Left ventricle myocardium inferior (tissue), 1 donor: ENCODE measurements around the gene INKA2. TPM values are rescaled to one million over a fixed set of nuclear protein-coding genes. Genes with fewer than 3 reads are reported as not detected.

Experiments used
- DNase-seq: peaks from one replicate; pipeline ENCODE4 v3.0.0-alpha.2; 2020
- H3K27ac ChIP-seq: fragments of 200-600 bp; replicated peaks from 2 replicates; pipeline ENCODE4 v1.8.0; 2021
- H3K27me3 ChIP-seq: fragments of 200-600 bp; 2 replicates; pipeline ENCODE4 v1.8.0; 2021; ENCODE audit warnings: low read depth
- H3K36me3 ChIP-seq: fragments of 200-600 bp; 2 replicates; pipeline ENCODE4 v1.8.0; 2021
- H3K4me1 ChIP-seq: fragments of 200-600 bp; 2 replicates; pipeline ENCODE4 v1.8.0; 2021
- H3K4me3 ChIP-seq: fragments of 200-600 bp; 2 replicates; pipeline ENCODE4 v1.8.0; 2021; ENCODE audit warnings: mild to moderate bottlenecking, moderate library complexity
- H3K9me3 ChIP-seq: fragments of 200-600 bp; replicated peaks from 2 replicates; pipeline ENCODE4 v1.8.0; 2021
- CTCF ChIP-seq: fragments of 200-600 bp; IDR thresholded peaks from 2 replicates; pipeline ENCODE4 v1.8.0; 2021; ENCODE audit warnings: antibody characterized with exemption, mild to moderate bottlenecking, borderline replicate concordance
- intact Hi-C: fragments of 100-400 bp; cut with micrococcal nuclease; formaldehyde crosslinking; loops from one replicate; pipeline ENCODE4 v1.11.0; 2022
- total RNA-seq: library from RNA; stranded (reverse); fragmentation: NEBNext Ultra II Directional; extraction: Animal tissue kit (Norgen Biotek cat#: 25700); gene quantifications from one replicate; pipeline ENCODE4 v1.2.1, GENCODE V29; 2021
- donor health status: DM: no; HTN: yes; CAD: no; lungs with severe emphysema.

The INKA2 gene
- total RNA-seq, 1 donor from 2014 or later = 24.3 TPM

GRCh38 chr1:111750856-111751255 lies 11.7 kb upstream of the INKA2 start:
- Histone ChIP-seq H3K9me3 (no peaks in the 10 kb centered on the region), H3K4me3 (no peak overlapping the region), H3K27ac (no peak overlapping the region), H3K36me3 (no peaks in the 10 kb centered on the region), H3K4me1 (peaks cover 38% of the 10 kb centered on the region), H3K27me3 (no peaks in the 10 kb centered on the region)
- DNase-seq = no peak
- intact Hi-C loops = no loop called here
- TF ChIP-seq CTCF = no peak

GRCh38 chr1:111749628-111750027 lies 10.4 kb upstream of the INKA2 start:
- H3K36me3 ChIP-seq = no peaks in the 10 kb centered on the region
- DNase-seq = no peak
- no peak overlapping the region for H3K4me3 ChIP-seq
- no peak for TF ChIP-seq CTCF
- H3K9me3 ChIP-seq = no peaks in the 10 kb centered on the region
- no peak overlapping the region for H3K27ac ChIP-seq
- no peaks in the 10 kb centered on the region for H3K27me3 ChIP-seq
- intact Hi-C loops = no loop called here
- peaks cover 43% of the 10 kb centered on the region for H3K4me1 ChIP-seq

DNA sequence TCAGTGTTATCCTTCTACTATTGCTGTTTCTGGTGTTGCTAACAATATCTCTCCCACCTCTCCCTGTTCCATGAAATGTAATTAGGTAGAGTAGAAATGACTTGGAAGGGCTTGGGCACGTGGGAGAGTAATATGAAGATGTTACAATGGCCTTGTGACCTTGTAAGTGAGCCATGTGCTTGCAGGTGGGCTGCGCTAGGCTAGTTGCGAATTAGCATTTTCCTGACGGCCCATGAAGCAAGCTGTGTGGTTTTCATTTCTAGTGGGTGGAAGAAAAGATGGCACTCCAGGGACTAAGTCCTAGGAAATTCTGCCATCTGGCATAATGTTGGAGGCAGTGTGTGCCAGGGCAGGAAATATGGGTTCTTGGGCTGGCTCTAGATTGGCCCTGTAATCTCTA lies 8.8 kb upstream of the INKA2 start:
- peaks cover 57% of the 10 kb centered on the region for H3K4me1 ChIP-seq
- peak overlapping the region; percentile 4 for H3K27ac ChIP-seq

DNA sequence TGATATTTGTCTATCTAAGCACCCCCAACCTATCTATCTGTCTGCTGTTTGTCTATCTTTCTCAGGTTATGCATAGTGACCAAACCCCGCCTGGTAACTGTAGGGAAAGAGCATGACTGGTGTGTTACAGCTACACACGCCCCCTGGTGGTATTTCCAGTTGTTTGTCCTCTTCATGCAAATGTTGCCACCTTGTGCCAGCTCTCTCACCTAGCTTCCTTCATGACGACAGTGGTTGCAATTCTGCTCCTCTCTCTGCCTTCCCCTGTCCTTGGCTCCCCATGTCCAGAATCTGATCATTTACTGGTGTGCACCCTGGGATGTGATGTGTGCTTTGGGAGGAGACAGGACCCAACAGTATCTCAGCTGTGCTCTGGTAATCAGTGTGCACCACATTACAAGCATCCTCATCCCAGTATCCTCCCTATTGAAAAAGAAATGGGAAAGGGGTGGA lies 8.1 kb upstream of the INKA2 start:
- H3K27ac ChIP-seq = peak overlapping the region; percentile 82
- no peaks in the 10 kb centered on the region for H3K9me3 ChIP-seq
- intact Hi-C loops = loop anchor here (2.0 kb wide), 1 partner anchor 33 kb away; no protein-coding TSS in a partner anchor
- peak; percentile 75 for TF ChIP-seq CTCF
- H3K27me3 ChIP-seq = no peaks in the 10 kb centered on the region
- no peaks in the 10 kb centered on the region for H3K36me3 ChIP-seq
- peaks cover 60% of the 10 kb centered on the region for H3K4me1 ChIP-seq
- DNase-seq = no peak
- no peak overlapping the region for H3K4me3 ChIP-seq

More for the DNA sequence above, 8.8 kb upstream of the INKA2 start:
- no peak for DNase-seq
- Histone ChIP-seq H3K4me3 (no peak overlapping the region), H3K36me3 (no peaks in the 10 kb centered on the region), H3K9me3 (no peaks in the 10 kb centered on the region), H3K27me3 (no peaks in the 10 kb centered on the region)
- TF ChIP-seq CTCF = no peak
- intact Hi-C loops = loop anchor here (2.0 kb wide), 1 partner anchor 33 kb away; no protein-coding TSS in a partner anchor

DNA sequence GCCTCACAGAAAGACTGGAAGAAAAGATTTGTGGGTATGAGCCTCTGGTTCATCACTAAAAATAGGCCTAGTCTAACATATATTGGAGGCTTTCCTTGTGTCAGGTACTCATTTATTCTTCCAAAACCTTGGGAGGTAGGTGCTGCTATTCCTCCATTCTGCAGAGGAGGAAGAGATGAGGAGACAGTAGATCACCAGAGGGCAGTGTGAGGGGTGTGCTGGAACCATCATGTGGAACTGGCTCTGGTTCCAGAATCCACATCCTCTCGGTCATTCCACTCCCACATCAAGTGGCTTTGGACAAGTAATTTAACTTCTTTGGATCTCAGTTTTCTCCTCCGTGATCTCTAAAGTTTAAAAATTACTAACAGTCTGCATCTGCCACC lies 7.4 kb upstream of the INKA2 start:
- Histone ChIP-seq H3K27me3 (no peaks in the 10 kb centered on the region), H3K36me3 (no peaks in the 10 kb centered on the region), H3K4me1 (peaks cover 57% of the 10 kb centered on the region), H3K9me3 (no peaks in the 10 kb centered on the region), H3K27ac (peak overlapping the region; percentile 82), H3K4me3 (no peak overlapping the region)
- no peak for DNase-seq
- no peak for TF ChIP-seq CTCF
- intact Hi-C loops = loop anchor here (2.0 kb wide), 1 partner anchor 32 kb away; no protein-coding TSS in a partner anchor
